ENCODE results near the gene ARF6.

ARF6 gene

GRCh38 chr14:49908433-49908782, 15.5 kb downstream of the ARF6 start:
- H3K9me3 ChIP-seq (ENCODE audit: control insufficient read depth, insufficient read depth, low read length) = 0 out of 2 replicates have a peak, but pooled peaks cover 3% of the 10 kb centered on the region
- H3K9ac ChIP-seq (ENCODE audit: low read depth, low read length) = no peak overlapping the region
- H3K36me3 ChIP-seq (ENCODE audit: insufficient read depth, low read length) = no peaks in the 10 kb centered on the region
- H3K4me1 ChIP-seq (ENCODE audit: insufficient read depth, low read length) = peaks cover 11% of the 10 kb centered on the region; the same call in 1 of the 2 replicates

- no peaks in the 10 kb centered on the region for H3K36me3 ChIP-seq (ENCODE audit: insufficient read depth, low read length)
- peaks cover 11% of the 10 kb centered on the region; the same call in 1 of the 2 replicates for H3K4me1 ChIP-seq (ENCODE audit: insufficient read depth, low read length)
- no peak overlapping the region for H3K9ac ChIP-seq (ENCODE audit: low read depth, low read length)
- 0 out of 2 replicates have a peak, but pooled peaks cover 3% of the 10 kb centered on the region for H3K9me3 ChIP-seq (ENCODE audit: control insufficient read depth, insufficient read depth, low read length)
These were observed 16.1 kb downstream of the ARF6 start for GRCh38 chr14:49909016-49909415.

- Histone ChIP-seq H3K9me3 (ENCODE audit: control insufficient read depth, insufficient read depth, low read length) (no peaks in the 10 kb centered on the region), H3K36me3 (ENCODE audit: insufficient read depth, low read length) (no peaks in the 10 kb centered on the region), H3K4me1 (ENCODE audit: insufficient read depth, low read length) (no peaks in the 10 kb centered on the region), H3K9ac (ENCODE audit: low read depth, low read length) (no peak overlapping the region)
These were observed 22.2 kb downstream of the ARF6 start for GRCh38 chr14:49915085-49915484.

- Histone ChIP-seq H3K9ac (ENCODE audit: low read depth, low read length) (no peak overlapping the region), H3K9me3 (ENCODE audit: control insufficient read depth, insufficient read depth, low read length) (no peaks in the 10 kb centered on the region), H3K4me1 (ENCODE audit: insufficient read depth, low read length) (no peaks in the 10 kb centered on the region), H3K36me3 (ENCODE audit: insufficient read depth, low read length) (no peaks in the 10 kb centered on the region)
These were observed 25.8 kb downstream of the ARF6 start for GRCh38 chr14:49918706-49919105.

- Histone ChIP-seq H3K36me3 (ENCODE audit: insufficient read depth, low read length) (no peaks in the 10 kb centered on the region), H3K9ac (ENCODE audit: low read depth, low read length) (no peak overlapping the region), H3K4me1 (ENCODE audit: insufficient read depth, low read length) (no peaks in the 10 kb centered on the region), H3K9me3 (ENCODE audit: control insufficient read depth, insufficient read depth, low read length) (no peaks in the 10 kb centered on the region)
These were observed 27.2 kb downstream of the ARF6 start for GRCh38 chr14:49919825-49920659.

GRCh38 chr14:49920935-49921334, 28.1 kb downstream of the ARF6 start:
- no peak overlapping the region for H3K9ac ChIP-seq (ENCODE audit: low read depth, low read length)
- no peaks in the 10 kb centered on the region for H3K9me3 ChIP-seq (ENCODE audit: control insufficient read depth, insufficient read depth, low read length)
- H3K36me3 ChIP-seq (ENCODE audit: insufficient read depth, low read length) = no peaks in the 10 kb centered on the region
- no peaks in the 10 kb centered on the region for H3K4me1 ChIP-seq (ENCODE audit: insufficient read depth, low read length)

- Histone ChIP-seq H3K9ac (ENCODE audit: low read depth, low read length) (no peak overlapping the region), H3K9me3 (ENCODE audit: control insufficient read depth, insufficient read depth, low read length) (no peaks in the 10 kb centered on the region), H3K36me3 (ENCODE audit: insufficient read depth, low read length) (no peaks in the 10 kb centered on the region), H3K4me1 (ENCODE audit: insufficient read depth, low read length) (no peaks in the 10 kb centered on the region)
These were observed 28.5 kb downstream of the ARF6 start for GRCh38 chr14:49921401-49921800.

GRCh38 chr14:49923442-49923841, 30.6 kb downstream of the ARF6 start:
- Histone ChIP-seq H3K4me1 (ENCODE audit: insufficient read depth, low read length) (no peaks in the 10 kb centered on the region), H3K9me3 (ENCODE audit: control insufficient read depth, insufficient read depth, low read length) (no peaks in the 10 kb centered on the region), H3K36me3 (ENCODE audit: insufficient read depth, low read length) (no peaks in the 10 kb centered on the region), H3K9ac (ENCODE audit: low read depth, low read length) (no peak overlapping the region)

- H3K9ac ChIP-seq (ENCODE audit: low read depth, low read length) = no peak overlapping the region
- H3K4me1 ChIP-seq (ENCODE audit: insufficient read depth, low read length) = no peaks in the 10 kb centered on the region
- H3K9me3 ChIP-seq (ENCODE audit: control insufficient read depth, insufficient read depth, low read length) = no peaks in the 10 kb centered on the region
- H3K36me3 ChIP-seq (ENCODE audit: insufficient read depth, low read length) = no peaks in the 10 kb centered on the region
These were observed 31.0 kb downstream of the ARF6 start for GRCh38 chr14:49923881-49924280.

GRCh38 chr14:49924852-49925251, 32.0 kb downstream of the ARF6 start:
- no peaks in the 10 kb centered on the region for H3K4me1 ChIP-seq (ENCODE audit: insufficient read depth, low read length)
- H3K9me3 ChIP-seq (ENCODE audit: control insufficient read depth, insufficient read depth, low read length) = no peaks in the 10 kb centered on the region
- no peaks in the 10 kb centered on the region for H3K36me3 ChIP-seq (ENCODE audit: insufficient read depth, low read length)
- no peak overlapping the region for H3K9ac ChIP-seq (ENCODE audit: low read depth, low read length)

- 0 out of 2 replicates have a peak, but pooled peaks cover 1% of the 10 kb centered on the region for H3K4me1 ChIP-seq (ENCODE audit: insufficient read depth, low read length)
- H3K36me3 ChIP-seq (ENCODE audit: insufficient read depth, low read length) = no peaks in the 10 kb centered on the region
- no peaks in the 10 kb centered on the region for H3K9me3 ChIP-seq (ENCODE audit: control insufficient read depth, insufficient read depth, low read length)
- no peak overlapping the region for H3K9ac ChIP-seq (ENCODE audit: low read depth, low read length)
These were observed 33.9 kb downstream of the ARF6 start for GRCh38 chr14:49926803-49927202.

- Histone ChIP-seq H3K9ac (ENCODE audit: low read depth, low read length) (no peak overlapping the region), H3K36me3 (ENCODE audit: insufficient read depth, low read length) (no peaks in the 10 kb centered on the region), H3K9me3 (ENCODE audit: control insufficient read depth, insufficient read depth, low read length) (no peaks in the 10 kb centered on the region), H3K4me1 (ENCODE audit: insufficient read depth, low read length) (0 out of 2 replicates have a peak, but pooled peaks cover 4% of the 10 kb centered on the region)
These were observed 35.1 kb downstream of the ARF6 start for GRCh38 chr14:49928015-49928414.

- no peaks in the 10 kb centered on the region for H3K36me3 ChIP-seq (ENCODE audit: insufficient read depth, low read length)
- no peak overlapping the region for H3K9ac ChIP-seq (ENCODE audit: low read depth, low read length)
- 0 out of 2 replicates have a peak, but pooled peaks cover 4% of the 10 kb centered on the region for H3K4me1 ChIP-seq (ENCODE audit: insufficient read depth, low read length)
- H3K9me3 ChIP-seq (ENCODE audit: control insufficient read depth, insufficient read depth, low read length) = no peaks in the 10 kb centered on the region
These were observed 37.8 kb downstream of the ARF6 start for GRCh38 chr14:49930720-49931119.

GRCh38 chr14:49931523-49931922, 38.6 kb downstream of the ARF6 start:
- Histone ChIP-seq H3K9ac (ENCODE audit: low read depth, low read length) (no peak overlapping the region), H3K4me1 (ENCODE audit: insufficient read depth, low read length) (0 out of 2 replicates have a peak, but pooled peaks cover 4% of the 10 kb centered on the region), H3K36me3 (ENCODE audit: insufficient read depth, low read length) (no peaks in the 10 kb centered on the region), H3K9me3 (ENCODE audit: control insufficient read depth, insufficient read depth, low read length) (no peaks in the 10 kb centered on the region; the same call in 1 of the 2 replicates)

GRCh38 chr14:49933128-49933527, 40.2 kb downstream of the ARF6 start:
- H3K36me3 ChIP-seq (ENCODE audit: insufficient read depth, low read length) = no peaks in the 10 kb centered on the region
- H3K9me3 ChIP-seq (ENCODE audit: control insufficient read depth, insufficient read depth, low read length) = no peaks in the 10 kb centered on the region; the same call in 1 of the 2 replicates
- 0 out of 2 replicates have a peak, but pooled peaks cover 4% of the 10 kb centered on the region for H3K4me1 ChIP-seq (ENCODE audit: insufficient read depth, low read length)
- H3K9ac ChIP-seq (ENCODE audit: low read depth, low read length) = no peak overlapping the region

All from ES-I3 (cell line).